A673 (cell line): ENCODE results near the gene SLC26A11. TPM values are rescaled to one million over a fixed set of nuclear protein-coding genes. Genes with fewer than 3 reads are reported as not detected.

Experiments used
- BruUV-seq: library from RNA; stranded (reverse); fragments of 400-500 nt; replicated peaks from 2 replicates; lab custom pipeline; 2021; lab: Mats Ljungman, UMichigan
- CTCF ChIA-PET: fragments of 300-600 bp; sonication (Branson Sonifier 250); formaldehyde crosslinking; loops from one replicate; lab custom pipeline; 2022; ENCODE audit warnings: antibody characterized with exemption; lab: Charles Lee
- POLR2A ChIA-PET: fragments of 300-600 bp; sonication (Branson Sonifier 250); formaldehyde crosslinking; loops from one replicate; lab custom pipeline; 2022; ENCODE audit warnings: antibody characterized with exemption; ENCODE audit not compliant: low non-redundant PET; lab: Charles Lee
- DNase-seq: peaks from one replicate; pipeline ENCODE4 v3.0.0-alpha.2; 2015; ENCODE audit warnings: low spot score
- H3K27ac ChIP-seq: fragments of 200-600 bp; sonication (generic); 2 replicates; pipeline ENCODE4 v1.5.1; 2016; ENCODE audit warnings: mixed run types, low read depth, mild to moderate bottlenecking, mixed read lengths, antibody characterized with exemption, low read length; ENCODE audit not compliant: poor library complexity, severe bottlenecking
- H3K27me3 ChIP-seq: fragments of 200-600 bp; sonication (generic); replicated peaks from 2 replicates; pipeline ENCODE4 v1.6.1; 2017; ENCODE audit warnings: mixed run types, low read depth, mild to moderate bottlenecking, mixed read lengths, antibody characterized with exemption, low read length; ENCODE audit not compliant: insufficient read depth, poor library complexity
- H3K36me3 ChIP-seq: fragments of 200-600 bp; sonication (generic); 2 replicates; pipeline ENCODE4 v1.6.1; 2016; ENCODE audit warnings: mixed run types, mild to moderate bottlenecking, mixed read lengths, antibody characterized with exemption, low read length; ENCODE audit not compliant: insufficient read depth, poor library complexity, severe bottlenecking
- H3K4me1 ChIP-seq: fragments of 200-600 bp; sonication (generic); 2 replicates; pipeline ENCODE4 v1.6.1; 2017; ENCODE audit warnings: mixed run types, mild to moderate bottlenecking, mixed read lengths, antibody characterized with exemption, low read length; ENCODE audit not compliant: insufficient read depth, poor library complexity, severe bottlenecking
- H3K4me3 ChIP-seq: fragments of 200-600 bp; sonication (generic); 2 replicates; pipeline ENCODE4 v1.5.1; 2016; ENCODE audit warnings: low read depth, mixed run types, mild to moderate bottlenecking, mixed read lengths, low read length; ENCODE audit not compliant: poor library complexity, severe bottlenecking
- H3K9me3 ChIP-seq: fragments of 200-600 bp; sonication (generic); 2 replicates; pipeline ENCODE4 v1.6.1; 2016; ENCODE audit warnings: mixed run types, low read depth, mild to moderate bottlenecking, mixed read lengths, antibody characterized with exemption, low read length; ENCODE audit not compliant: poor library complexity, severe bottlenecking
- CTCF ChIP-seq: fragments of 300-800, 200-600 bp; sonication (generic); conservative IDR thresholded peaks from 2 replicates; pipeline ENCODE4 v1.5.1; 2017; ENCODE audit warnings: low read depth, mild to moderate bottlenecking, antibody characterized with exemption, low read length, moderate library complexity, mixed read lengths
- EZH2 ChIP-seq: fragments of 200-600 bp; sonication (generic); IDR thresholded peaks from 2 replicates; pipeline ENCODE4 v1.6.1; 2017; ENCODE audit warnings: borderline replicate concordance, low read depth, mild to moderate bottlenecking, mixed read lengths, antibody characterized with exemption, low read length; ENCODE audit not compliant: poor library complexity, severe bottlenecking
- intact Hi-C: fragments of 100-400 bp; cut with micrococcal nuclease; formaldehyde crosslinking; loops from one replicate; pipeline ENCODE4 v1.10.0; 2022; ENCODE audit not compliant: unreplicated experiment
- total RNA-seq: library from RNA; stranded (reverse); gene quantifications from 2 replicates; pipeline ENCODE4 v1.2.3, GENCODE V29; 2021

Gene SLC26A11
- total RNA-seq, 1 experiment from 2014 or later: 23.5 TPM

DNA sequence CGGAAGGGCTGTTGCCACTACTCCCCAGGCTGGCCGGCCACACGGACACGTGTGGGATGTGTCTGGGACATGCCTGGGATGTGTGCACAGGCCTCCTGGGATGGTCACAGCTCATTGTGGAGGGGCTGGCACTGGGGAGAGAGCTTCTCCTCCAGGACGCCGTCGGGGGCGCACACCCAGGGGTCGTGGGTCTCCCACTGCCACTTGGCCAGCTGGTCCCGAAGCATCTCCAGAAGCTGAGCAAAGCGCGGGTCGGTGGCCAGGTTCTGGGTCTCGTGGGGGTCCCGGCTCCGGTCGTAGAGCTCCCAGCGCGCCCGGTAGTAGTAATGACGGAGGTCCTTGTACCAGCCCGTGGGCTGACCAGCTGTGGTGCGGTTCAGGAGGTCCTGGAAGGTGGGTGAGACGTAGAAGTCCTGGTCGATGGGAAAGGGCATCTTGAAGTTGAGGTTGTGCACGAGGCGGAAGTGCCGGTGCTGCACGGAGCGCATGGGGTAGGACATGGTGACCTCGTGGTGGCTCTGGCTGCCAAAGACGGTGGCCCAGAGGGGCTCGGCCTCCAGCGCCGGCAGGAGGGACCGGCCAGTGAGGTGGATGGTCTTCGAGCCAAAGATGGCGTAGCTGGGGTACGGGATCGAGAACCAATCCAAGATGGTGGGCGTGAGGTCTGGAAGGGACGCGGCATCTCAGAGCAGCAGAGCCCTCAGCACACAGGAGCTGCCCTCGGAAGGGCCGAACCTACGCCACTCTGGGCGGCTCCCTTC is 9.7 kb upstream of the SLC26A11 start:
- ChIA-PET CTCF (interaction anchor here (0.5 kb wide), 1 partner anchor 161 kb away, joined by 6 read pairs; no protein-coding TSS in a partner anchor), POLR2A (no interaction called here)
- TF ChIP-seq EZH2 (no peak), CTCF (no peak)
- BruUV-seq: no TSS peak
- Histone ChIP-seq H3K27ac (no peak overlapping the region), H3K27me3 (no peaks in the 10 kb centered on the region), H3K9me3 (no peaks in the 10 kb centered on the region), H3K36me3 (no peaks in the 10 kb centered on the region), H3K4me1 (peaks cover 23% of the 10 kb centered on the region), H3K4me3 (no peak overlapping the region)
- intact Hi-C loops: no loop called here
- DNase-seq: no peak

GRCh38 chr17:80212109-80212508 is 8.1 kb upstream of the SLC26A11 start:
- Histone ChIP-seq H3K27me3 (no peaks in the 10 kb centered on the region), H3K4me3 (no peak overlapping the region), H3K27ac (peak overlapping the region; percentile 66), H3K9me3 (no peaks in the 10 kb centered on the region), H3K4me1 (peaks cover 23% of the 10 kb centered on the region), H3K36me3 (no peaks in the 10 kb centered on the region)
- TF ChIP-seq CTCF: no peak
- DNase-seq: peak; percentile 95
- POLR2A ChIA-PET: no interaction called here
- intact Hi-C loops: no loop called here
- CTCF ChIA-PET: no interaction called here
- BruUV-seq: no TSS peak

- BruUV-seq: no TSS peak
- Histone ChIP-seq H3K4me1 (peaks cover 23% of the 10 kb centered on the region), H3K9me3 (no peaks in the 10 kb centered on the region), H3K4me3 (no peak overlapping the region), H3K27ac (peak overlapping the region; percentile 66), H3K36me3 (no peaks in the 10 kb centered on the region), H3K27me3 (no peaks in the 10 kb centered on the region)
- ChIA-PET POLR2A (no interaction called here), CTCF (no interaction called here)
- intact Hi-C loops: no loop called here
- no peak for DNase-seq
- TF ChIP-seq EZH2 (no peak), CTCF (no peak)
Observed at GRCh38 chr17:80212511-80212910, 7.7 kb upstream of the SLC26A11 start.
